CD8-positive, alpha-beta memory T cell (primary cell): ENCODE data around the gene RBMS3. TPM values are rescaled to one million over a fixed set of nuclear protein-coding genes. Genes with fewer than 3 reads are reported as not detected.
A peak's percentile ranks its signal among the peaks of the same experiment; 100 is the strongest.
"Not testable (repeated sequence)": the region's sequence is repeated elsewhere in the genome, so short reads cannot be mapped to it uniquely, and the experiment has no call there.

Source experiments
- CTCF ChIA-PET: fragments of 350-600 bp; sonication (Branson Sonifier 250); formaldehyde crosslinking; loops from one replicate; lab custom pipeline; 2021; ENCODE audit warnings: antibody characterized with exemption; lab: Charles Lee
- POLR2A ChIA-PET: fragments of 350-600 bp; sonication (Branson Sonifier 250); formaldehyde crosslinking; loops from one replicate; lab custom pipeline; 2021; ENCODE audit warnings: antibody characterized with exemption; lab: Charles Lee
- DNase-seq, 5 donors: peaks; one replicate each; pipeline versions ENCODE4 v3.0.0 to v3.0.0-alpha.2; 2020 to 2022; ENCODE audit warnings: mixed read lengths in 1 of 5
- H3K27ac ChIP-seq: one replicate; pipeline ENCODE4 v1.7.0; 2013; ENCODE audit warnings: low read depth, mild to moderate bottlenecking, low read length, moderate library complexity
- H3K27me3 ChIP-seq: 2 replicates; pipeline ENCODE4 v1.7.0; 2013; ENCODE audit warnings: low read length, mild to moderate bottlenecking; ENCODE audit not compliant: insufficient read depth, poor library complexity, severe bottlenecking
- H3K36me3 ChIP-seq: 2 replicates; pipeline ENCODE4 v1.7.0; 2013; ENCODE audit warnings: mild to moderate bottlenecking, low read length, moderate library complexity; ENCODE audit not compliant: insufficient read depth
- H3K4me1 ChIP-seq: 2 replicates; pipeline ENCODE4 v1.7.0; 2013; ENCODE audit warnings: mild to moderate bottlenecking, low read length, moderate library complexity; ENCODE audit not compliant: insufficient read depth
- H3K4me3 ChIP-seq: 2 replicates; pipeline ENCODE4 v1.7.0; 2013; ENCODE audit warnings: mild to moderate bottlenecking, low read length
- H3K9me3 ChIP-seq: 2 replicates; pipeline ENCODE4 v1.7.0; 2013; ENCODE audit warnings: mild to moderate bottlenecking, low read length
- H3K27ac Mint-ChIP-seq, 8 donors: one replicate each; pipeline ENCODE4 v1.8.0; 2020 to 2021; ENCODE audit warnings: mixed read lengths in 8 of 8, mild to moderate bottlenecking in 6 of 8, inconsistent platforms in 3 of 8, moderate library complexity in 3 of 8
- H3K27me3 Mint-ChIP-seq, 2 donors: one replicate each; pipeline ENCODE4 v1.8.0; 2020 to 2021; ENCODE audit warnings: mixed read lengths in 2 of 2, mild to moderate bottlenecking in 1 of 2, moderate library complexity in 1 of 2
- H3K36me3 Mint-ChIP-seq, 3 donors: one replicate each; pipeline ENCODE4 v1.8.0; 2020 to 2021; ENCODE audit warnings: mixed read lengths in 3 of 3, inconsistent platforms in 1 of 3, mild to moderate bottlenecking in 1 of 3
- H3K4me1 Mint-ChIP-seq, 3 donors: one replicate each; pipeline ENCODE4 v1.8.0; 2020 to 2021; ENCODE audit warnings: mixed read lengths in 3 of 3, inconsistent platforms in 1 of 3, mild to moderate bottlenecking in 1 of 3
- H3K4me3 Mint-ChIP-seq, 7 donors: one replicate each; pipeline ENCODE4 v1.8.0; 2020 to 2021; ENCODE audit warnings: mixed read lengths in 7 of 7, mild to moderate bottlenecking in 6 of 7, moderate library complexity in 4 of 7, inconsistent platforms in 2 of 7
- H3K9me3 Mint-ChIP-seq, 5 donors: one replicate each; pipeline ENCODE4 v1.8.0; 2020 to 2022; ENCODE audit warnings: mixed read lengths in 5 of 5, mild to moderate bottlenecking in 3 of 5, moderate library complexity in 2 of 5, inconsistent platforms in 1 of 5
- polyA plus RNA-seq: library from polyadenylated mRNA; unstranded; fragments of 300-500 nt; fragmentation: Illumina TruSeq; gene quantifications from one replicate; pipeline ENCODE4 v1.2.3, GENCODE V29; 2021
- total RNA-seq, 2 experiments: library from RNA; stranded (reverse); gene quantifications; one replicate each; pipeline ENCODE4 v1.2.3, GENCODE V29; 2021

Gene RBMS3
- total and polyA plus RNA-seq, 3 experiments from 2014 or later = 0.21 to 0.33 (median 0.22) TPM

- Histone ChIP-seq H3K4me1 (no peaks in the 10 kb centered on the region), H3K4me3 (no peak overlapping the region), H3K27ac (no peak overlapping the region), H3K9me3 (no peaks in the 10 kb centered on the region), H3K36me3 (no peaks in the 10 kb centered on the region), H3K27me3 (no peaks in the 10 kb centered on the region)
- Mint-ChIP-seq H3K27me3 (no peaks in the 10 kb centered on the region), H3K9me3 (no peaks in the 10 kb centered on the region), H3K4me3 (no peak overlapping the region), H3K4me1 (no peaks in the 10 kb centered on the region), H3K27ac (no peak overlapping the region), H3K36me3 (no peaks in the 10 kb centered on the region)
- CTCF ChIA-PET = no interaction called here
- POLR2A ChIA-PET = no interaction called here
- DNase-seq = no peak
Measured at GRCh38 chr3:29318251-29318650, 37.4 kb downstream of the RBMS3 start.

- Histone ChIP-seq H3K4me3 (no peak overlapping the region), H3K4me1 (no peaks in the 10 kb centered on the region), H3K27me3 (no peaks in the 10 kb centered on the region), H3K27ac (no peak overlapping the region), H3K9me3 (no peaks in the 10 kb centered on the region), H3K36me3 (no peaks in the 10 kb centered on the region)
- H3K36me3 Mint-ChIP-seq = no peaks in the 10 kb centered on the region
- no peaks in the 10 kb centered on the region for H3K4me1 Mint-ChIP-seq
- H3K27me3 Mint-ChIP-seq = no peaks in the 10 kb centered on the region
- no peak for DNase-seq
- no peak overlapping the region for H3K27ac Mint-ChIP-seq
- no peak overlapping the region for H3K4me3 Mint-ChIP-seq
- CTCF ChIA-PET = no interaction called here
- H3K9me3 Mint-ChIP-seq = no peaks in the 10 kb centered on the region
- POLR2A ChIA-PET = no interaction called here
Measured at GRCh38 chr3:29319262-29319661, 38.4 kb downstream of the RBMS3 start.

- Mint-ChIP-seq H3K4me3 (no peak overlapping the region), H3K9me3 (peaks cover 0 to under 1% (median 0%) of the 10 kb centered on the region in 5 donors), H3K4me1 (no peaks in the 10 kb centered on the region), H3K27ac (no peak overlapping the region), H3K36me3 (no peaks in the 10 kb centered on the region), H3K27me3 (peaks cover 0 to 2% of the 10 kb centered on the region in 2 donors)
- DNase-seq = no peak
- Histone ChIP-seq H3K27me3 (no peaks in the 10 kb centered on the region), H3K36me3 (no peaks in the 10 kb centered on the region), H3K27ac (no peak overlapping the region), H3K4me1 (no peaks in the 10 kb centered on the region), H3K4me3 (no peak overlapping the region), H3K9me3 (no peaks in the 10 kb centered on the region)
- ChIA-PET CTCF (interaction anchor here (1.0 kb wide), 1 partner anchor 38 kb away, joined by 3 read pairs; the partner anchor contains the start of gene RBMS3), POLR2A (no interaction called here)
Measured at GRCh38 chr3:29319798-29320197, 38.9 kb downstream of the RBMS3 start.

GRCh38 chr3:29322586-29322985 is 41.7 kb downstream of the RBMS3 start:
- Mint-ChIP-seq H3K4me3 (no peak overlapping the region), H3K9me3 (peaks cover 0 to 10% (median 0%) of the 10 kb centered on the region in 5 donors), H3K4me1 (no peaks in the 10 kb centered on the region), H3K36me3 (no peaks in the 10 kb centered on the region), H3K27me3 (peaks cover 0 to 2% of the 10 kb centered on the region in 2 donors), H3K27ac (no peak overlapping the region)
- H3K4me1 ChIP-seq = no peaks in the 10 kb centered on the region
- CTCF ChIA-PET = no interaction called here
- no peak overlapping the region for H3K4me3 ChIP-seq
- no peaks in the 10 kb centered on the region for H3K27me3 ChIP-seq
- no peaks in the 10 kb centered on the region for H3K36me3 ChIP-seq
- H3K27ac ChIP-seq = no peak overlapping the region
- H3K9me3 ChIP-seq = no peaks in the 10 kb centered on the region
- POLR2A ChIA-PET = no interaction called here
- no peak for DNase-seq

DNA sequence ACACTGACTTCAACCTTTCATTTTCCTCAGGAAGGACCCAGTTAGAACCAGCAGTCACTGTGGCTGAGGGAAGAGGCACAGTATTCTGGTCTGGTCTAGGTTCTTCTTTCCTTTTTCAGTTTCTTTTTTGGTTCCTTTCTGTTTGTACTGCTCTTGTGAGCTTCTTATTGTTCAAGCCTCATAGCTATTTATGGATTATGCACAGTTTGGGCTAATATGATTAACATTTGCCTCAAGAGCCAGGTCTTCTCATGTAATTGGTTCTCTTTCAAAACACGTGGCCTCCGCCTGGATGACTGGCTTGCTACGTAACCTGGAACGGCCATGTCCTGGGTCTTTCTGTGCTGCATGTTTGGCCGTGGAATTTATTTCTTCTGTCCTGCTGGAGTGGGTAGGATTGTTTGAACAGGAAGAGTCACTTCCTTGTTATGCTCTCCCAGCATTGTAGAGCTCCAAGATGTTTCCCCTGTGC is 43.3 kb downstream of the RBMS3 start:
- no peaks in the 10 kb centered on the region for H3K36me3 Mint-ChIP-seq
- H3K27ac ChIP-seq = no peak overlapping the region
- H3K9me3 ChIP-seq = no peaks in the 10 kb centered on the region
- peak overlapping the region in 1 of 7 donors; percentile 6 for H3K4me3 Mint-ChIP-seq
- H3K4me3 ChIP-seq = no peak overlapping the region
- no peaks in the 10 kb centered on the region for H3K36me3 ChIP-seq
- H3K27me3 Mint-ChIP-seq = peaks cover 0 to 2% of the 10 kb centered on the region in 2 donors
- H3K9me3 Mint-ChIP-seq = peaks cover 0 to 11% (median 1%) of the 10 kb centered on the region in 5 donors
- ChIA-PET CTCF (no interaction called here), POLR2A (no interaction called here)
- DNase-seq = no peak
- no peaks in the 10 kb centered on the region for H3K4me1 ChIP-seq
- no peaks in the 10 kb centered on the region for H3K27me3 ChIP-seq
- peak overlapping the region in 1 of 8 donors; percentile 67 for H3K27ac Mint-ChIP-seq
- H3K4me1 Mint-ChIP-seq = no peaks in the 10 kb centered on the region

GRCh38 chr3:29326540-29326939 is 45.7 kb downstream of the RBMS3 start:
- H3K27me3 ChIP-seq, H3K4me1 ChIP-seq, CTCF ChIA-PET, POLR2A ChIA-PET, H3K36me3 Mint-ChIP-seq, DNase-seq, H3K4me3 ChIP-seq, H3K4me1 Mint-ChIP-seq, H3K36me3 ChIP-seq, H3K9me3 ChIP-seq, H3K27ac Mint-ChIP-seq, H3K4me3 Mint-ChIP-seq, H3K27me3 Mint-ChIP-seq, H3K27ac ChIP-seq: not testable (repeated sequence)
- H3K9me3 Mint-ChIP-seq = peaks cover 0 to 11% (median 1%) of the 10 kb centered on the region in 5 donors

- CTCF ChIA-PET = no interaction called here
- Mint-ChIP-seq H3K4me3 (no peak overlapping the region), H3K9me3 (peaks cover 0 to 15% (median 1%) of the 10 kb centered on the region in 5 donors), H3K27ac (peak overlapping the region in 1 of 8 donors; percentile 9), H3K36me3 (no peaks in the 10 kb centered on the region), H3K4me1 (no peaks in the 10 kb centered on the region), H3K27me3 (no peaks in the 10 kb centered on the region)
- Histone ChIP-seq H3K9me3 (no peaks in the 10 kb centered on the region), H3K36me3 (no peaks in the 10 kb centered on the region), H3K27me3 (no peaks in the 10 kb centered on the region), H3K4me1 (no peaks in the 10 kb centered on the region), H3K4me3 (no peak overlapping the region), H3K27ac (no peak overlapping the region)
- POLR2A ChIA-PET = no interaction called here
- DNase-seq = no peak
Measured at GRCh38 chr3:29329986-29330890, 49.4 kb downstream of the RBMS3 start.

DNA sequence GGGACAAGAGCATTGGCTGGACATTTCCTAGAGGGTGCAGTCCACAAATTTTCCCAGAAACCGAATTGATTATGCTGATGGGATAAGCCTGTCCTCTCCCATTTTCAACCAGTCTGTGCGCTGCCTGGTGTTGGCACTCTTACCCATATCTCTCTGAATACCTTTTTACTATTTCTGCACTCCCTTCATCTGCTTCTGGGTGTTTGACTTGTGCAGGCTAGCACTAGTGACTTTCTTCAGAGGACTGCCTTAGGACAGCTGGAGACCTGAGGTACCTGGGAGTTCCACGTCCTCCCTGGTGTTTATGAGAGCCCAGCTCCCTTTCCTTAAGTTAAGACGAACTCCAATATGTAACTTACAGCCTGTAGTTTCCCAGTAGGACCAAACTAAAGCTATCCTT is 50.2 kb downstream of the RBMS3 start:
- no peak overlapping the region for H3K27ac ChIP-seq
- Mint-ChIP-seq H3K4me1 (no peaks in the 10 kb centered on the region), H3K36me3 (no peaks in the 10 kb centered on the region), H3K27me3 (no peaks in the 10 kb centered on the region), H3K4me3 (no peak overlapping the region), H3K9me3 (peaks cover 0 to 16% (median 1%) of the 10 kb centered on the region in 5 donors), H3K27ac (no peak overlapping the region)
- POLR2A ChIA-PET = no interaction called here
- H3K9me3 ChIP-seq = no peaks in the 10 kb centered on the region
- H3K27me3 ChIP-seq = no peaks in the 10 kb centered on the region
- no peaks in the 10 kb centered on the region for H3K36me3 ChIP-seq
- no peak for DNase-seq
- no peak overlapping the region for H3K4me3 ChIP-seq
- CTCF ChIA-PET = no interaction called here
- no peaks in the 10 kb centered on the region for H3K4me1 ChIP-seq
